Activated CD8-positive, alpha-beta memory T cell treated with anti-CD3 and anti-CD28 coated beads, Interleukin-2, amount 50 U/mL, for 1 hour (primary cell): ENCODE measurements around the gene IGF1R.

Experiments used
- DNase-seq: peaks from one replicate; pipeline ENCODE4 v3.0.0-alpha.2; 2020; ENCODE audit errors: extremely low read depth

IGF1R gene

DNA sequence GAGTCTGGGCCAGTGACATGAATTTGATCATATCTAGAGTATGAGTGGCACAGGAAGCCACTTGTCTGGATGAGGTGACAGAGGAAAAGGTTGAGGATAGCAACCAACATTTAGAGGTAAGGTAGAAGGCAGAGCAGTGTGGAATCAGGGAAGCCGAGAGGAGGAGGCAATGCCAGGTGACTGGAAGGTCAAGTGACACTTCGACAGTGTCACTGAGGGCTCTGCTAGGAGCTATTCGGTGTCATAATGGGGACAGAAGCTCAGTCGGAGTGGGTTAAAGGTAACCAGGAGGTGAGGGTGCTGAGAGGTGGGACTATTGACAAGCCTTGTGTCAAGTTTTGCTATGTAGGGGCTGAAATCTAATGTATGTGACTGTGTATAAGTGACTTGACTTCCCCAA lies 56.7 kb downstream of the IGF1R start:
- no peak for DNase-seq

DNA sequence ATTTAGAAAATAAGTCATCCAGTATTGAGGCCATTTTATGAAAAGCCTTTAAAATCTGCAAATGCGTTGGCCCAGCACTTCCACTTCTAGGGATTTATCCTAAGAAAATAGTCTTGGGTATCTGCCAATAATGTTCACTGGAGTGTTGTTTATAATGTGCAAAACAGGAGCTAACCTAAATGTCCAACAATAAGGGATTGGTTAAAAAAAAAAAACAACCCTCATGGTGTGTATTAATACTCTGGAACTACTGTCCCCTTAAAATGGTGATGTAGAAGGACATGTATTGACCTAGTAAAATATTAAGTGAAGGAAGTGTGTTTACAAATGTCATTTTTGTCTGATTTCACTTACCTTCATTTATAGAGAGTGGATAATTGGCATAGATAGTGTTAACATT lies 58.0 kb downstream of the IGF1R start:
- DNase-seq = no peak

DNA sequence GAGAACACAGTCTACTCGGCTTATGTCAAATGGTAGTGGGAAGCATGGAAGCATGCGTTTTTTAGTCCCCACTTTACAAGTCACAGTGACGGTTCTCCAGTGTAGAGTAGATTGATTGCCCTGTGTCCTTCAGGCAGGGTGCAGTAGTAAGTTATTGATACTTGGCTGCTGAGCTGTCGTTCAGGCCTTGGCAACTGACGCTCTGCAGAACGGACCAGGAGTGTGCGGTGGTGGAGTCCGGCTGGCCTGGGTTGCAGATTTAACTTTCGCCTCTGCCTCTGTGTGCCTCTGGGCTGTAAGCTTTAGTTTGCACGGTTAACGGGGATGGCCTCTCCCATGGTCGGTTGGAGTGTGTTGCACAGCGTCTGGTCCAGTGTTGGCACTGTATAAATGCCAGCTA lies 58.6 kb downstream of the IGF1R start:
- no peak for DNase-seq

DNA sequence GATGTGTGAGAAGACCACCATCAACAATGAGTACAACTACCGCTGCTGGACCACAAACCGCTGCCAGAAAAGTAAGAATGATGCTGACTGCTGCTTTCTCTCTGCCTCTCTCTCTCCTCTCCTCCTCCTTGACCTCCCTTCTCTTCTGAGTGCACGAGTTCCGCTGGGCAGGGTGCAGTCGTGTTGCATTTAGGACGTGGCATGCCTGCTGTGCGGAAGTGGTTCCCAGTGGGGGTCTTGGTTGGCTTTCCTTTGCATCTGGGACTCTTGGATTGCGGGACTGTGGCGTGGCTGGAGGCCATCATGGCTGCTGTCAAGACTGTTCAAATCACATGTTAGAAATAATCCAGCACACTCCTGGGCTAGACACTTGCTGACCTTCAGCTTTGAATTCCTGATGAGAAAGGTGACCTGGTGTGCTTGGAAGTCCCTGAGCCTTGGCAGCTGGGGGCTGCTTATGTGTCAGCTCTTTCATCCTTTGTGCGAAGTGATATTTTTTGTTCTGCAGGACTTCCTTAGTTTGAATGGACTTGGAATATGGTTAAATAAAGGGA lies 59.8 kb downstream of the IGF1R start:
- no peak for DNase-seq

DNA sequence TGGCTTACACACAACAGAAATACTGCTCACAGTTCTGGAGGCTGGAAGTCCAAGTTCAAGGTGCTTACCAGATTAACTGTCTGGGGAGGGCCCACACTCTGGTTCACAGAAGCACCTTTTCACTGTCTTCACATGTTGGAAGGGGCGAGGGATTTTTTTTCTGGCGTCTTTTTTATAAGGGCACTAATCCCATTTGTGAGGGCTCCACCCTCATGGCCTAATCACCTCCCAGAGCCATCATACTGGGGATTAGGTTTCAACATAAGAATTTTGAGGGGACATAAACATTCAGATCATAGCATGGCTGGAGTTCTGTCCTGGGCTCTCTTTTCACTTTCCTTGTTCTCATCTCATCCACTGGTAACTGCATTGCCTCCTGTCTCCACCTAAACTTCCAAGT lies 63.5 kb downstream of the IGF1R start:
- no peak for DNase-seq

DNA sequence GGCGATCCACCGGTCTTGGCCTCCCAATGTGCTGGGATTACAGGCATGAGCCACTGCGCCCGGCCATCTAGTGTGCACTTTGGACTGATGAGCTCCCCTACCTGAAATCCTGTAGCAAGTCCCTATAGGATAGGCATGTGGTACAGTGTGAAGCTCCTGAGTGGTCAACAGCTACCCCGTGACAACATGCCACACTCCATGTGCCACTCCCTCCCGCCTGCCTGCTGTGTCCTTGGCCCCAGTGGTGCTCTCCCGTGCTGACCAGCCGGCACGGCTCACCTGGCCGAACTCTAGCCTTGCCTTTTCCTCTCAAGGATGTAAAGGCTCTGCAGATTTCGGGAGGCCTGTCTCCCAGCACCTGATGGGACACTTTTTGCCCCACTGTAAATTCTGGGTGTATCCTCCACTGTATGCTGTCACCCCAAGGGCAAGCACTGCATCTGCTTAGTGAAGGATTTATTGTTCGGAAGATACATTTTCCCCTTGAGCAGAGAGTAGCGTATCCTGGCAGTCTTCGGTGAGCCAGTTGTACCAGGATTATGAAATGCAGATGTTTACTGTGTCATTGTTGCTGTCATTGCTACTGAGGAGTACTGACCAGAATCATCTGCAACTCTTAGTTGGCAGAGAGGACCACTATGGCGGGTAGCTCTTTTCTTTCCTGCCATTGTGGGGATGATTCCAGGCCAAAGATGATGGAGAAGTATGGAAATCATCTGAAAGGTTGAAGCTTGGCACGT lies 64.7 kb downstream of the IGF1R start:
- no peak for DNase-seq

DNA sequence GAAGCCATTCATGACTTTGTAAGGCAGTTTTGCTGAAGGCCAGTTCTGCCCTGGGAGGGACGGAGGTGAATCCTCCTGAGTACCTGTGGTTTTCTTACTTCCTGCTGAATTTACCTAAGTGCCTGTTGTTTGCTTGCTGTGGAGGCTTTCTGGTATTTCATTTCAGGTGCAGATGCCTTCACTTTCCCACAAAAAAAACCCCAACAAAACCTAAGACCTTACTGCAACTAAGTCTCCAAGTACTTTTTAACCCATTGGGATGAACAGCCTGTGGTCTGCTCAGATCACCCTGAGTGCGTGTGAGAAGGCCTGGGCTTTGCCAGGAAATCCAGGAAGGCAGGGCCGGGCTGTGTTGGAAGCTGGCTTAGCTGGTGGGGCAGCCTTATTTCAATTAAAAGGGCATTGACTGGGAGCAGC lies 65.3 kb downstream of the IGF1R start:
- DNase-seq = no peak

DNA sequence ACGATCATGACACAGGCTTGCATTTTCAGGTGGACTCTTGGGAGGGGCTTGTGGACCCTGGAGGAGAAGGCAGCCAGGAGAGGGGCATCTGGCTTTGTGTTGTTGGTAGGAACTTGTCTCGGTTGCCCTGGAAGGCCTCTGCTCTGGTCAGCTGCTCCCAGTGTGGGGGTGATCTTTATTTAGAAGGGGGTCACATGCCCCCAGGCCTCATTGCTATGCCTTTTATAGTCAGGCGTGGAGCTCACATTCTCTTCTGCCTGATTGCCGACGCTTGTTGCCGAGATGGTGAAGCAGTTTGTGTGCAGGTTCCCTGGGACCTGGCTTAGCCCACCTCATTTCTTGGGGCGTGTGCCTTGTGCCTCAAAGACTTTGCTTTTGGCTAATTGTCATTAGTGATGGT lies 66.6 kb downstream of the IGF1R start:
- DNase-seq = no peak

DNA sequence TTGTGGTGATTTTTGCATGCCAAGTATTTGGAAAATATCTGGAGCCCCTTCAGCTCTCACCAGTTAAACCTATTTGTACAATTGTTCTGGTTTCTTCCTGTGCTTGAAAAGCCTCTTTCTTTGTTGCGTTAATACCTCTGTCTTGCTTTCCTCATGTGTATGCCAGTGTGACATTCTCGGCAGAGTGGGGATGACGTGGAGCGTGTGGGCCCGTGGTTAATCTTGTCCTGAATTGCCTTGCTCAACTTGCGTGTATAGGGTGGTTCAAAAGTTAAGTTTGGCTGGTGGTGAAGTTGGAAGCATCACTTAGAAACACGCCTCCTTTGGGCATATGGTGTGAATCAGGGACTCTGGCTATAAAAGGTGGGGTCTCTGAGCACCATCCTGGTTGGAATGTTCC lies 67.1 kb downstream of the IGF1R start:
- DNase-seq = no peak

DNA sequence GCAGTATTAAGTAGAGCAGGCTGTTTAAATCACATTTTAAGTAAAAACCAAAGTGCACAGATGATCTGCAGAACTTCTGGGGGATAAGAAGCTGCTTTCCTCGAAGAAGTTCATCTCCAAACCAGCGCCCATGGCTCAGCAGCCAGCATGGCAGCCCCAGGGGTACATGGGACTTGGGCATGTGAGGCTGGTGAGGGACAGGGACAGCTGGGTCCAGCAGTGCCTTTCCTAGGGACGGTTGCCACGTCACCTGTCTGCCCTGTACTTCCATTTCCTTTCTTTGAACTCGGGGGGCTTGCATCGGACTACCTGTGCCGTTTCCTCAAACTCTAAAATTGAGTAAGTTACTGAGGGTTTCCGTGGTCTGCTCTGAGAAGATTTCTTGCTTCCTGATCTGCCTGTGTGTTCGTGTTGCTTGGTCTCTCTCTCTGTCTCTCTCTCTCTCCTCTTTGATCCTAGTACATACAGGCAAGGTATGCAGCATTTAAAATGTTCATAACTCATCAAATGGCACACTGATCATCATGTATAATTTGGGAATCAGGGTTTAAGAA lies 67.6 kb downstream of the IGF1R start:
- no peak for DNase-seq

DNA sequence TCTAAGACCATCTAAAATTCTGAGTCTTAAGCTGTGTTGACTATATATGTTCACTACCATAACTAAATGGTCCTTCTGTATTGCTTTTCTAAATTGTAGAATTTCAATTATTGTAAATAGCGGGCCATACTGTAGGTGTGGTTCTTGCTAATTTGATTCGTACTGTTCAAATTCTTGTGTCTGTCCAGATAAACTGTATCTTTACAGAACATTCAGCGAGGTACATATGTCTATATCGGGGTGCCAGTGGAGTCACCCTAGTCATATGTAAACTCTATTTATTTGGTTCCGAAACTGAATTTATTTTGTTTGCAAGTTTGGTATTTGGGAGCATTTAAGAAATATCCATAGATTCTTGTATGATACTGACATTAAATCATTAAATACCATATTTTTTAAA lies 69.0 kb downstream of the IGF1R start:
- DNase-seq = no peak

DNA sequence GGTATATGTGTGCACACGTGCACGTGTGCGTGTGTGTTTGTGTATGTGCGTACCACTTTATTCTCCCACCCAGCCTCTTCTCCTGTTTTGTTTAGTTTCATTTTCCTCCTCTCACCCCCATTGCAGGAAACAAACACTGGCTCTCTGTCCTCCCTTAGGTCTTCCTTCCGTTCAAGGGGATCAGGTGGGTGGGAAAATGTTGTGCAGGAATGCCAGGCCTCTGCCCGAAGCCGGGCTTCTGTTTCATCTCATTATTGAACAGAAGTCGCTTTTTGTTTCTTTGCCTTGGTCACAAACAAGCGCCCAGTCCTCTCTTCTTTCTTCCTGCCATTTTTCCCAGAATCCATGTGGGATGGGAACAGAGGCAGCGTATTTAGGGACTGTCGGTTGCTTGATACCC lies 69.6 kb downstream of the IGF1R start:
- DNase-seq = no peak

DNA sequence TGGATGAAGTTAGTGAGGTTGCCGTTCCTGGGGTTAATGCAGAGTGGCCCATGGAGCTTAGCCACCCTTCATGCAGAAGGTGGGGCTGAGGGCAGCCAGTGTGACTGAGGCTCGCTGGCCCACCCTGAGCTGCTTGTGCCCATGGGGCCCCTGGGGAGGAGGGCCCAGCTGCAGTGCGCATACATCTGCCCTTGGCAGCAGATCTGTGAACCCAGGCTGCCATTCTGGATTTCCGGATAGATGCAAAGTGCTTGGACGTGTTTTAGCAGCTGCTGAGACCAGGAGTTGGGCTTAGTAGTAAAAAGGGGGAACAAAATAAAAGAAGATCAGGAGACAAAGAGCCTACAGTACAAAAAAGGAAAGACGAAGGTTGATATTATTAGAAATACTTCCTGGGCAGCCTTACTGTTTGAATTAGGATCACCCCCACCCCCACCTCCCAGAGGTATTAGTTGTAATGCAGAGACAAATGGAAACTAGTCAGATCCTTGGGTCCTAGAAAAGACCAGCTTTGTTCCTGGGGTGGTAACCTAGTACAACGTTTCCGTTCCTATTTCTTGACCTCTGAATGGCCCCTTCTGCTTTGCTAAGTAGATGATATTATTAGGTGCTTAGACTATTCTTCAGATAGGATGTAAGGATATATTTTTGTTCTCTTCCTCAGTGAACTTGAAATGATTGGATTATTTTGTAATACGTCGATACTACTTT lies 70.2 kb downstream of the IGF1R start:
- DNase-seq = no peak

DNA sequence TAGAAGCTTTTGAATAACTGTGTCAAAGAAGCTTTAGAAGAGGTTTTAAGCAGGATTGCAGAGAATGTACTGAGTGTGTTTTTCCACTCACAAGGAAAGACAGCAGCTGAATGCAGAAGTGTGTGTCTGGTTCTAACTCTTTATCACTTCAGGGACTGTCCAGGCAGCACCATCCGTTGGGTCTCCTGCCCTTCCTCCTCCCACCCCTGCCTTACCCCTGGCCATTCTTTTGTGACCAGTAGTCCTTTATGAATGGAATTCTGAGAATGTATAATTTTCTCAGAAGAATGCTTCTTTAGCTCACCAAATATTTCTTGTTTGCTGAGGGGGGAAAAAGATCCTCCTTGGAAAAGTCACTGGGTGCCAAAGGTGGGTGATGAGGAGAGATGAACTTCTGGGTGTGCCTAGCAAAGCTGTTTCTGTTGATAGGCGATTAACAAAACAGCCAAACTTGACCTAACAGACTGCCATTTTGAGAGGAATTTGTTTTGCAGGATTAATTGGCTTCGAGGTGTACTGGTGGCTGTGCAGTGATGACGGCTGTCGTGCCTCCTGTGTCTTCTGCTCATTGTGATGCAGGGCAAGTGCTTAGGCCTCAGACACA lies 70.9 kb downstream of the IGF1R start:
- no peak for DNase-seq

DNA sequence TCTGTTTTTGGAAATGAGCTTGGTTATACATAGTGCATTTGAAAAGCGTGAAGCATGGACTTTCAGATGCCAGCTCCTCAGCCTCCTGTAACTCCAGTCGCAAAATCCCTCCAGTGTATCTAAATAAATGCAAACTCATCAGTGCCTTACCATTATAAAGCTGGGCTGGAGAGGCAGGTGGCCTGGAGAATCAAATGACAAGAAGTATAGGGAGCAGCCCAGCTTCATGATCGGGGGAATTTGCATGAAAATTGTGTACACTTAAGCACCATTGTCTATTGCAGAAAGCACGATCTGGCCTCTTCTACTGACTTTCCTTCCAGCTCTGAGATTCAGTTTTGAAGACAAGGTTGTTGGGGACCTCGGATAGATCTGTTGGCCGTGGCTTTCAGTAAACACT lies 71.7 kb downstream of the IGF1R start:
- no peak for DNase-seq

DNA sequence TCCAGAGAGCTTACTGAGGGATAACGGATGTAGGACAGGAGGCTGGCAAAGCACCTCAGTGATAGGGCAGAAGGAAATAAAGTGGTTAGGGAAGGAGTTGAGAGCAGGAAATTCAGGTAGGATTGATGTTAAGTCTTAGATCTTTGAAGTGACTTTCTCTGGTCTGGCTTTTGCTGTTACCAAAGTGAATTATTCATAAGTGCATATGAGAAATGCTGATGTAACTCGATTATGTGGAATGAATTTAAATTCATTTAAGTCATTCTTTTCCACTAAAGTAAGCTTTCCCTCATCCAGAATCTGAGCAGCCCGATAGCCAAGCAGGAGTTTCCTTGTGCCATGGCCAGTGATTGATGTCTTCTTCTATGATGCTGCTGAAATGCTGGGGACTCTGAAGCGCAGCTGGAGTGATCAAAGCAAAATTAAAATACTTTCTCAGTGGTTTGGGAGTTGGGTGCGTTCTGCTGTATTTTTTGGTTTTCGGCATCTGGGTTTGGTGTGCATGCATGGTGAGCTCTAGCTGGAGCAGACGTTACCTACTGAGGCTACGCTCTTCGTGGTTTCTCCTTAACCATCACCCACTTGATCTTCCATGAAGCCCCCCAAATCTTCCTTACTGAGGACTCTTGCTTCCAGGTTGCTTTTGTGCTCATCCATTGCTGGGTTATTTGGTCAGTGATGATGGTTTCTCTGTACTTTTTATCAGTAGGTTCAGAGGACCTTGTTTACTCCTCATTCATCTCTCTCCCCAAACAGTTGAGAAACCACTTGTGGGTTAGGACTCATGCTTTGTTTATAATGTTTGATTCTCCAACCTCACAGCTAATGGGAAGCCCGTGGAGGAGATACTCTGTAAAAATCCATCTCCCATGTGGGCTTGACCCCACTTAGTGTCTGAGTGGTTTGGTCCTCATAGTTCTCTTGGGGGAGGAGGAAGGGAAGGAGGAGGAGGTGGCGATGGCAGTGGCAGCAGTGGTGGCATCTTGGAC lies 72.5 kb downstream of the IGF1R start:
- no peak for DNase-seq

DNA sequence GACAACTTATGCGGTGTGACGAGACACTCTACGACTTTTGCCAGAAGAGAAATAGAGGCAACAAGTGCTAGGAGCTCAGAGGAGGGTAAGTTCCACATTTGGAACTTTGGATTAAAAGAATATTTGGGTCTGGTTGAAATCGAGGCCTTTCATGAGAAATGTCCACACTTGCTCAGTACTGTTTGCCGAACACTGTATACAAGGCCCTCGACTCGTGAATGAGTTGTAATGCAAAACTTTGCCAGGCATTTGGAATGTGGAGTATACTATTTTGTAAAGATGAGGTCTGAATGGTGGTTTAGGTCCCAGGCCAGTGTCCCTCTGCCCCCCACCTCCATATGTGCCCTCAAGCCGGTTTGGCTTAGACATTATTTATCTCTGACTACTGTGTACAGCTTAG lies 73.9 kb downstream of the IGF1R start:
- DNase-seq = no peak

DNA sequence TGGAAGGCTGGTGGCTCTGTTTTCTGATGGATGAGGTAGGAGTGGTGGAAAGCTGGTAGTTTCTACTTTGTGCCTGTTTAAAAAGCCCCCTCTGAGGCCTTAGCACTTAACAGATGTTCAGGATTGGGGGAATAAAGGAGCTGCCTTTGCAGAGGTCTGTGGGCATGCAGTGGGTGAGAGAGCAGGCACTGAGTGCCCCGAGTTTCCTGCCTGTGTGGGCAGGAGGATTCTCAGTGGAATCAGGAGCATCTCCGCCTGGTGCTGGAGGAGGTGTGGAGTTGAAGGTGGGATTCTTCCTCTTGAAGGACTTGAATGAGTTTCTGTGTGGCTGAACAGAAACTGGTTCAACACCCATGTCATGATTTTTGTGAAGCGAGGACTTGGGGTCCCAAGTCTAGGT lies 74.3 kb downstream of the IGF1R start:
- no peak for DNase-seq

DNA sequence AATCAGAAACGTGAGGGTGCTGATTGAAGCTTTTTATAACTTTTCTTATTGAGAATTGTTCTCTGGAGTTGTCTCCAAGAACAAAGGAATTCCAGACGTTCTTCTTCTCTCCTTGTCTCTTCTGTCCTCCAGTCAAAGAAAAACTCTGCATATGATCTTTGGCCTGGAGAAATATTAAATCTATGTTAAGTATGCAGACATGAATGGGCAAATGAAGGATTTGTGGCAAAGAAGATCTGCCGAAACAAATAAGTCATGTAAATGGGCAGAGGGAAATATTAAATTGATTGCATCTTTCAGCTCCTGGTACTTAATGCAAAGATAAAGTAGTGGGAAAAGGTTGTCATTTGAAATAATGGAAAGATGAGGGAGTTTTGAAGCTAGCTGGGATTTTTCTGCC lies 74.9 kb downstream of the IGF1R start:
- no peak for DNase-seq

DNA sequence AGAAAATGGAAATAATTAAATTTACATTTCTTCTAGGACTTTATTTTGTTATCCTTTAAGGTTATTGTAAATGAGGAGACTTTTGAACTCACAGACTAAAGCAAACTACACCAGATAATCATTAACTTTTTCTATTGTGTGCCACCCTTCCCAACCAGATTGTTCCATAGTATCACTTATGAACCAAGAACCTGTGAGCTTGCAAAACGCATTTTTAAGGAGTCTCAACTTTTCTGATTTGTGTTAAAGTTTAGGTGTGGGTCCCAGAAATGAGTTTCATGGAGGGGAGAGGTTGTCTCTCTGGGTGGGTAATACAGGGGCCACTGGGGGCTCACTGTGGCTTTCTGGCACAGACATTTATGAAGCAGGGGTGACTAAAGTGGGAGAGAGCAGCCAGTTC lies 75.7 kb downstream of the IGF1R start:
- DNase-seq = no peak

DNA sequence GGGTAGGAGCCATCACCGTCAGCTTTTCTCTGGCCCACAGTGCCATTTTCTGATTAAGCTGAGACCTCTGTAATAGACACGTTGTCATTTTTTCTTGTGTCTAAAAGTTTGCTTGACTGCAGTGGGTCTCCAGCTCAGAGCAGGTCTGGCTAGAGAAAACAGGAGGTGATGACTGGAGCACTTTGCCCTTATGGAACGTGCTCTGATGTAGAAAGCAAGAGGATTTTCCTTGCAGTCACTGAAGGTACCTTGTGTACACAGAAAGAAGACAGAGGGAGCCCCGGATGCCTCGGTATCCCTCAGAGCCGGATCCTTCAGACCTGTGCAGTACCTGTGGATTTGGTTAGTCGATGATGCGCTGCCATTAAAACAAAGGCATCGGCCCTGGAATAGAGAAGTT lies 76.2 kb downstream of the IGF1R start:
- no peak for DNase-seq
